A549 (cell line): ENCODE measurements around the gene CELF2. TPM values are rescaled to one million over a fixed set of nuclear protein-coding genes. Genes with fewer than 3 reads are reported as not detected.

Source experiments
- ATAC-seq, 2 experiments: fragments of 200-7000 bp in 1 of 2; fragments of >200 bp in 1 of 2; cut with Nextera tagmentation in 1 of 2; cut with Tn5 transposase in 1 of 2; 3 replicates each; pipeline versions ENCODE4 v1.8.0 to v1.9.1; 2018 to 2020; ENCODE audit warnings: mild to moderate bottlenecking in 1 of 2, moderate library complexity in 1 of 2
- CTCF ChIA-PET: fragments of 300-600 bp; sonication (Branson Sonifier 250); formaldehyde crosslinking; extraction: SDS; loops from one replicate; lab custom pipeline; 2021; ENCODE audit warnings: antibody characterized with exemption, inconsistent platforms; lab: Yijun Ruan, JAX
- POLR2A ChIA-PET: fragments of 350-600 bp; formaldehyde crosslinking; extraction: SDS; loops from one replicate; lab custom pipeline; 2021; ENCODE audit warnings: antibody characterized with exemption, inconsistent platforms; lab: Yijun Ruan, JAX
- DNase-seq, 2 experiments: peaks; one replicate each; pipeline versions ENCODE4 v3.0.0 to v3.0.0-alpha.2; 2011 to 2016; ENCODE audit warnings: low read depth in 1 of 2, low spot score in 1 of 2
- FAIRE-seq: peaks from 2 replicates; lab custom pipeline; 2011; peaks lifted over from hg19 to GRCh38; lab: Jason Lieb, UNC
- H3K27ac ChIP-seq, 2 experiments: fragments of >200 bp; sonication (Bioruptor Twin); formaldehyde crosslinking; 3 replicates each; pipeline ENCODE4 v1.5.1; 2016 to 2017
- H3K4me1 ChIP-seq: fragments of >200 bp; sonication (Bioruptor Twin); formaldehyde crosslinking; 3 replicates; pipeline ENCODE4 v1.6.1; 2016
- H3K4me2 ChIP-seq: fragments of >200 bp; sonication (Bioruptor Twin); formaldehyde crosslinking; 3 replicates; pipeline ENCODE4 v1.6.1; 2016
- H3K4me3 ChIP-seq: fragments of >200 bp; sonication (Bioruptor Twin); formaldehyde crosslinking; 3 replicates; pipeline ENCODE4 v1.5.1; 2016
- H3K9me3 ChIP-seq: fragments of >200 bp; sonication (Bioruptor Twin); formaldehyde crosslinking; 3 replicates; pipeline ENCODE4 v1.6.1; 2016
- CBX8 ChIP-seq: fragments of 200-600 bp; sonication (generic); IDR thresholded peaks from 2 replicates; pipeline ENCODE4 v1.6.1; 2016
- CEBPB ChIP-seq, 2 experiments: fragments of >200 bp in 1 of 2; sonication (Bioruptor Twin) in 1 of 2; formaldehyde crosslinking in 1 of 2; IDR thresholded peaks; 2 replicates each; pipeline ENCODE4 v1.6.1; 2012 to 2016
- CHD4 ChIP-seq: fragments of 200-600 bp; sonication (generic); IDR thresholded peaks from 2 replicates; pipeline ENCODE4 v1.6.1; 2016; ENCODE audit warnings: antibody characterized with exemption, mild to moderate bottlenecking, borderline replicate concordance
- EHF ChIP-seq: fragments of 250-450 bp; sonication (Bioruptor Pico); IDR thresholded peaks from 2 replicates; pipeline ENCODE4 v1.5.0; 2020; ENCODE audit warnings: mild to moderate bottlenecking
- EHMT2 ChIP-seq: fragments of 200-600 bp; sonication (generic); IDR thresholded peaks from 2 replicates; pipeline ENCODE4 v1.6.1; 2016; ENCODE audit warnings: antibody characterized with exemption, low read depth, mild to moderate bottlenecking, moderate library complexity
- FOXS1 ChIP-seq: fragments of 250-450 bp; sonication (Bioruptor Pico); IDR thresholded peaks from 2 replicates; pipeline ENCODE4 v1.5.0; 2020; ENCODE audit warnings: mild to moderate bottlenecking, moderate library complexity
- GATA3 ChIP-seq: IDR thresholded peaks from 2 replicates; pipeline ENCODE4 v1.6.1; 2012; ENCODE audit warnings: borderline replicate concordance
- HDAC2 ChIP-seq: fragments of 200-600 bp; sonication (generic); IDR thresholded peaks from 2 replicates; pipeline ENCODE4 v1.6.1; 2016
- HEYL ChIP-seq: fragments of 250-450 bp; sonication (Bioruptor Pico); IDR thresholded peaks from 2 replicates; pipeline ENCODE4 v1.8.0; 2021; ENCODE audit warnings: mild to moderate bottlenecking, moderate library complexity
- HOXA7 ChIP-seq: fragments of 250-450 bp; sonication (Bioruptor Pico); IDR thresholded peaks from 2 replicates; pipeline ENCODE4 v1.5.0; 2020; ENCODE audit warnings: mild to moderate bottlenecking, moderate library complexity
- HOXB13 ChIP-seq: fragments of 250-450 bp; sonication (Bioruptor Pico); IDR thresholded peaks from 2 replicates; pipeline ENCODE4 v1.5.0; 2020; ENCODE audit warnings: low read depth, mild to moderate bottlenecking, moderate library complexity
- KDM5A ChIP-seq: fragments of 200-600 bp; sonication (generic); IDR thresholded peaks from 2 replicates; pipeline ENCODE4 v1.6.1; 2016; ENCODE audit warnings: antibody characterized with exemption, mild to moderate bottlenecking
- MAFK ChIP-seq: fragments of 450-650 bp; IDR thresholded peaks from 2 replicates; pipeline ENCODE4 v1.6.1; 2014; ENCODE audit not compliant: partially characterized antibody
- MYC ChIP-seq: IDR thresholded peaks from 2 replicates; pipeline ENCODE4 v1.6.1; 2012; ENCODE audit warnings: mild to moderate bottlenecking, inconsistent platforms, low read length, improper control_type of control experiment, borderline replicate concordance
- PHF8 ChIP-seq: fragments of 200-600 bp; sonication (generic); IDR thresholded peaks from 2 replicates; pipeline ENCODE4 v1.6.1; 2016; ENCODE audit warnings: low read depth, mild to moderate bottlenecking, antibody characterized with exemption, moderate library complexity, borderline replicate concordance
- POLR2A ChIP-seq: IDR thresholded peaks from 2 replicates; pipeline ENCODE4 v1.6.1; 2012; ENCODE audit warnings: mild to moderate bottlenecking, low read length
- RAD21 ChIP-seq, 2 experiments: fragments of >200 bp in 1 of 2; sonication (Bioruptor Twin) in 1 of 2; formaldehyde crosslinking in 1 of 2; IDR thresholded peaks in 1 of 2; conservative IDR thresholded peaks in 1 of 2; 2 replicates in 1 of 2; 3 replicates in 1 of 2; pipeline ENCODE4 v1.6.1; 2012 to 2018; ENCODE audit warnings: inconsistent platforms in 1 of 2
- SMC3 ChIP-seq: fragments of >200 bp; sonication (Bioruptor Twin); formaldehyde crosslinking; IDR thresholded peaks from 3 replicates; pipeline ENCODE4 v1.6.1; 2018; ENCODE audit warnings: inconsistent platforms
- SREBF2 ChIP-seq: fragments of 450-650 bp; IDR thresholded peaks from 2 replicates; pipeline ENCODE4 v1.6.1; 2014; ENCODE audit warnings: mild to moderate bottlenecking, moderate library complexity
- TP53 ChIP-seq: fragments of 250-450 bp; sonication (Bioruptor Pico); IDR thresholded peaks from 2 replicates; pipeline ENCODE4 v1.5.0; 2021; ENCODE audit warnings: mild to moderate bottlenecking, moderate library complexity
- ZC3H11A ChIP-seq: fragments of 450-650 bp; IDR thresholded peaks from 2 replicates; pipeline ENCODE4 v1.6.1; 2014; ENCODE audit warnings: antibody characterized with exemption, mild to moderate bottlenecking
- ZFP36 ChIP-seq: fragments of 450-650 bp; IDR thresholded peaks from 2 replicates; pipeline ENCODE4 v1.6.1; 2014; ENCODE audit warnings: borderline replicate concordance; ENCODE audit not compliant: partially characterized antibody
- ZSCAN20 ChIP-seq: fragments of 250-450 bp; sonication (Bioruptor Pico); IDR thresholded peaks from 2 replicates; pipeline ENCODE4 v1.8.0; 2022; ENCODE audit warnings: mild to moderate bottlenecking, moderate library complexity
- WGBS: methylation state at CpG from one replicate; pipeline ENCODE4 v1.1.6; 2017; ENCODE audit errors: missing lambda C conversion rate; 5-methylcytosine and 5-hydroxymethylcytosine counted together
- polyA plus RNA-seq, 4 experiments: library from polyadenylated mRNA; depleted of rRNA in 3 of 4; stranded (reverse); fragments of >200 nt; fragmentation: RNase III in 1 of 4; extraction: RNeasy Plus Mini Kit Qiagen cat#74134 plus additional on column Dnase treatment in 1 of 4; gene quantifications; 2 replicates in 3 of 4; 3 replicates in 1 of 4; pipeline ENCODE4 v1.2.3, GENCODE V29; 2011 to 2017
- TF ChIP-seq, protein P1 (sequence below): fragments of 450-650 bp; IDR thresholded peaks from 2 replicates; pipeline ENCODE4 v1.6.1; 2014; ENCODE audit warnings: antibody characterized with exemption
- TF ChIP-seq, protein P2 (sequence below): fragments of >200 bp; sonication (Bioruptor Twin); formaldehyde crosslinking; IDR thresholded peaks from 2 replicates; pipeline ENCODE4 v1.6.1; 2016
- TF ChIP-seq, protein P3 (sequence below): IDR thresholded peaks from 2 replicates; pipeline ENCODE4 v1.6.1; 2012; ENCODE audit warnings: low read depth, borderline replicate concordance
- TF ChIP-seq, protein P4 (sequence below): fragments of 250-450 bp; sonication (Bioruptor Pico); IDR thresholded peaks from 2 replicates; pipeline ENCODE4 v1.5.0; 2020; ENCODE audit warnings: low read depth, mild to moderate bottlenecking, moderate library complexity
- TF ChIP-seq, protein P5 (sequence below): fragments of >200 bp; sonication (Bioruptor Twin); formaldehyde crosslinking; IDR thresholded peaks from 3 replicates; pipeline ENCODE4 v1.6.1; 2016

CELF2 gene
- polyA plus RNA-seq, 2 of the 4 experiments (the other 2 are of a cell fraction) = 0.01 to 0.03 TPM

DNA sequence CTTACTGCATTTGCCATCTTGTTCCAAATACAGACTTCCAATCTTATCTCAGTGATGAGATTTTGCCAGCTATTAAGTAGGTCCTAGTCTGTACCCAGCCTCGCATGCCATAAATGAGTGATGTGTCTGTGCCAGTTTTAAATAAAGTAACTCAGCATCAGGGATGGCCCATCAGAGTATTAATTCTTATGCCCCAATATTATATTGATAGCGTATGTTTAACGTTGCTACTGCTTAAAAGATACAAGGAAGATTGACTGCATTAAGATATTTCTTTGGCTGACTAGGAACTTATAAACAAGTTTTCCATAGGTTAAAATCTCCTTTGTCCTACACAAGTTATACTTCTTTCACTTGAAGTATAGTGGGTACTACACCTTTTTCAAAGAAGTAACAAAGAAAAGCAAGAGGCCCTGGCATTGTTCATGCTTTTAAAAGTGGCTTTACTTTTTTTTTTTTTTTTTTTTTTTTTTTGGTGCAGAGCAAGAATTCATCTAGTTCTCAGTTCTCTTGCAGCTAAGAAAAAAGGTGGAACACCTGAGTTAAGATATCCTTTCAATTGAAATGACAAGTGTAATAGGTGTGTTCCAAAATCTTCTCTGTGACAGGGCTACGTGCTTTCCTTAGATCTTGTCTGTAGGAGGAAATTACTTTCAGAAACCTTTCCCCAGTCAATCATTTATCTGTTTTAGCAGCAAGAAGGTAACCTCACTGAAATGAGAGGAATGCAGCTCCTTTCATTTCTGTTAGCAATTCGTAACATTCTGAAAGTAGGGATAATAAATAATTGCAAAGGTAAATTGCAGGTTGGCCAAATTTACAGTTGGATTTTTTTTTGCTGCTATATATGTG, 245.0 kb downstream of the CELF2 start:
- no peak overlapping the region for H3K27ac ChIP-seq
- no peak overlapping the region for H3K4me2 ChIP-seq
- no peaks in the 10 kb centered on the region for H3K4me1 ChIP-seq
- no peak overlapping the region for H3K4me3 ChIP-seq
- ATAC-seq (no peak), DNase-seq (no peak), FAIRE-seq (no peak)
- ChIA-PET POLR2A (no interaction called here), CTCF (interaction anchor here (0.7 to 2.0 kb wide), 3 partner anchors 8 to 166 kb away, joined by 3 to 12 read pairs (median 5); no protein-coding TSS in a partner anchor)
- TF ChIP-seq ZFP36 (no peak), MAFK (no peak), POLR2A (no peak), SREBF2 (no peak), ZC3H11A (no peak), TP53 (CRISPR knock-in tag) (no peak), SMC3 (no peak), EHMT2 (no peak), HDAC2 (no peak), CEBPB (IDR thresholded peaks at IDR 0.05) (no peak), HOXA7 (CRISPR knock-in tag) (no peak), GATA3 (no peak), KDM5A (no peak), FOXS1 (no peak), RAD21 (conservative IDR thresholded peaks at IDR 0.05 in 1 of 2, IDR thresholded peaks at IDR 0.05 in 1 of 2) (no peak), PHF8 (no peak), HEYL (no peak), HOXB13 (no peak)
- TF ChIP-seq, protein P1, sequence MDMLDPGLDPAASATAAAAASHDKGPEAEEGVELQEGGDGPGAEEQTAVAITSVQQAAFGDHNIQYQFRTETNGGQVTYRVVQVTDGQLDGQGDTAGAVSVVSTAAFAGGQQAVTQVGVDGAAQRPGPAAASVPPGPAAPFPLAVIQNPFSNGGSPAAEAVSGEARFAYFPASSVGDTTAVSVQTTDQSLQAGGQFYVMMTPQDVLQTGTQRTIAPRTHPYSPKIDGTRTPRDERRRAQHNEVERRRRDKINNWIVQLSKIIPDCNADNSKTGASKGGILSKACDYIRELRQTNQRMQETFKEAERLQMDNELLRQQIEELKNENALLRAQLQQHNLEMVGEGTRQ = no peak
- TF ChIP-seq, protein P2, sequence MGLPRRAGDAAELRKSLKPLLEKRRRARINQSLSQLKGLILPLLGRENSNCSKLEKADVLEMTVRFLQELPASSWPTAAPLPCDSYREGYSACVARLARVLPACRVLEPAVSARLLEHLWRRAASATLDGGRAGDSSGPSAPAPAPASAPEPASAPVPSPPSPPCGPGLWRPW = no peak
- H3K9me3 ChIP-seq = no peaks in the 10 kb centered on the region
- WGBS = 34% methylated on average over 5 of the region's 5 CpGs

DNA sequence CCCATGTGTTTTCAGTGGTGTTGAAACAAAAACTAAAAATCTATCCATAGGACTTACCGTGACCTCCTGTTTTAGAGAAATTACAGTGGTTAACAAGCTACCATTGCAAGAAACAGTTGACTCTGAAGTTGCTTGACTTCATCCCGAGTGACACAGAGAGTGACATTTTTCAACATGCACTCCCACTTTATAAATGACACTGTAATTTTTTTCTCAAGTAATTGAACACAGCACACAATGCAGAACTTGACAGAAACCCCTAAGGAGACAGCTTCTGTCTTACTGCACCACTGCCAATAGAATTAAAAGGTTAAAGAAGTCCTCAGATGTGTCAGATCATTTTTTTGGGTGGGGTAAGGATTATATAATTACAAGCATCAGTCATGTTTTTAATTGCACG, 246.1 kb downstream of the CELF2 start:
- Histone ChIP-seq H3K4me1 (no peaks in the 10 kb centered on the region), H3K9me3 (no peaks in the 10 kb centered on the region), H3K4me2 (no peak overlapping the region), H3K27ac (no peak overlapping the region), H3K4me3 (no peak overlapping the region)
- CTCF ChIA-PET = interaction anchor here (1.1 to 2.0 kb wide), 2 partner anchors 11 to 1921 kb away, joined by 3 to 5 read pairs; no protein-coding TSS in a partner anchor
- ATAC-seq (no peak), DNase-seq (no peak), FAIRE-seq (no peak)
- no peak for TF ChIP-seq PHF8
- TF ChIP-seq, protein P3, sequence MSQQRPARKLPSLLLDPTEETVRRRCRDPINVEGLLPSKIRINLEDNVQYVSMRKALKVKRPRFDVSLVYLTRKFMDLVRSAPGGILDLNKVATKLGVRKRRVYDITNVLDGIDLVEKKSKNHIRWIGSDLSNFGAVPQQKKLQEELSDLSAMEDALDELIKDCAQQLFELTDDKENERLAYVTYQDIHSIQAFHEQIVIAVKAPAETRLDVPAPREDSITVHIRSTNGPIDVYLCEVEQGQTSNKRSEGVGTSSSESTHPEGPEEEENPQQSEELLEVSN = no peak
- no peak for TF ChIP-seq MYC
- no peak for TF ChIP-seq ZSCAN20 (CRISPR knock-in tag)
- TF ChIP-seq CBX8 = no peak
- no peak for TF ChIP-seq TP53 (CRISPR knock-in tag)
- TF ChIP-seq CHD4 = no peak
- no peak for TF ChIP-seq EHF (CRISPR knock-in tag)
- TF ChIP-seq, protein P4, sequence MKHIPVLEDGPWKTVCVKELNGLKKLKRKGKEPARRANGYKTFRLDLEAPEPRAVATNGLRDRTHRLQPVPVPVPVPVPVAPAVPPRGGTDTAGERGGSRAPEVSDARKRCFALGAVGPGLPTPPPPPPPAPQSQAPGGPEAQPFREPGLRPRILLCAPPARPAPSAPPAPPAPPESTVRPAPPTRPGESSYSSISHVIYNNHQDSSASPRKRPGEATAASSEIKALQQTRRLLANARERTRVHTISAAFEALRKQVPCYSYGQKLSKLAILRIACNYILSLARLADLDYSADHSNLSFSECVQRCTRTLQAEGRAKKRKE (CRISPR knock-in tag) = no peak
- TF ChIP-seq CEBPB (IDR thresholded peaks at IDR 0.05) = no peak
- TF ChIP-seq, protein P5, sequence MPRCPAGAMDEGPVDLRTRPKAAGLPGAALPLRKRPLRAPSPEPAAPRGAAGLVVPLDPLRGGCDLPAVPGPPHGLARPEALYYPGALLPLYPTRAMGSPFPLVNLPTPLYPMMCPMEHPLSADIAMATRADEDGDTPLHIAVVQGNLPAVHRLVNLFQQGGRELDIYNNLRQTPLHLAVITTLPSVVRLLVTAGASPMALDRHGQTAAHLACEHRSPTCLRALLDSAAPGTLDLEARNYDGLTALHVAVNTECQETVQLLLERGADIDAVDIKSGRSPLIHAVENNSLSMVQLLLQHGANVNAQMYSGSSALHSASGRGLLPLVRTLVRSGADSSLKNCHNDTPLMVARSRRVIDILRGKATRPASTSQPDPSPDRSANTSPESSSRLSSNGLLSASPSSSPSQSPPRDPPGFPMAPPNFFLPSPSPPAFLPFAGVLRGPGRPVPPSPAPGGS = no peak
- 4% methylated on average over 3 of the region's 3 CpGs for WGBS
- POLR2A ChIA-PET = no interaction called here
